HG02943 (cell line): ENCODE results near the gene GMFB.
A peak's percentile ranks its signal among the peaks of the same experiment; 100 is the strongest.

Experiments
- ATAC-seq: cut with Tn5 transposase; IDR thresholded peaks from one replicate; pipeline ENCODE4 v1.9.1; 2021; ENCODE audit warnings: mild to moderate bottlenecking, low read depth, moderate library complexity; ENCODE audit not compliant: unreplicated experiment

Gene GMFB

DNA sequence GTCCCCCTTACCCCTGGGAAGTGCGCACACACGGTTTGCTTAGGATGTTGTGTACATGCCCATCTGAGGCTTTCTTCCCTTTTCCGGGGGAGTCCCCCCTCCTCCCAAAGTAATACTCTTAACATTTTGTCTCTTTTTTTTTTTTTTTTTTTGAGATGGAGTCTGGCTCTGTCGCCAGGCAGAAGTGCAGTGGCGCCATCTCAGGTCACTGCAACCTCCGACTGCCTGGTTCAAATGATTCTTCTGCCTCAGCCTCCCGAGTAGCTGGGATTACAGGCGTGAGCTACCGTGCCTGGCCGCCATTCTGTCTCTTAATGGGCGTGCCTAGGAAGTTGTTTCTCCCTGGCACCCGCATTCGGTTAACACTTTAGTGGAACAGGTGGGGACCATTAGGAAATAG lies 4.5 kb upstream of the GMFB start:
- ATAC-seq, result no peak

DNA sequence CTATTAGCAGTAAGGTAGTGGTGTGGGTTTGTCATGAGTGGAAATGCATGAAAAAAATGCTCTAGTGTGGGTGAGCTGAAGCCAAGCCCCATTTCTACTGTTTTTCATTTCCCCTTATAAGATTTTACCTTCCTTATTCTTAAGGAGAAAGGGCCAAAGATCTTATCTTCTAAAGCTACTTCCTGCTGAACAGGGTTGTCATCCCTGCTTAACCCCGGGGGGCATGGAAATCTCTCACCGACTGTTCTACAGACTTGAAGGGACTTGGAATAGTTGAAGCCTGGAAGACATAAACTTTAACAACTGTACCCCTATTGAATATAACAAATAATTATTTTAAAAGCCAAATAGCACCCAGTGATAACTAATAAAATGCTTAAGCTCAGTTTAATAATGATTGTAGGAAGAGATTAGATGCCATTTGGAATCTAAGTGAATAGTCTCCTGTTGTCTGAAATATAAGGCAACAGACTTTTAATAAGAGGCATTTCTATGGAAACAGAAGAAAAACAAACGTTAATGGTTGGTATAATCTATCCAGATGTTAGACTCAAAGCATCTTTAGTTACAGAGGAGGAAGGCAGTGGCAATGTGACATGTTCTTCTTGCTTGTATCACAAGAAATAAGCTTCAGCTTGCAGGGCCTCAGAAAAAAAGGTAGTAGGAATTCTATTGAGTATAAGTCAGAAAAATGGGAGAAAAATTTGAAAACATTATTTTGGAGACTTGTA lies 1.8 kb upstream of the GMFB start:
- no peak for ATAC-seq

DNA sequence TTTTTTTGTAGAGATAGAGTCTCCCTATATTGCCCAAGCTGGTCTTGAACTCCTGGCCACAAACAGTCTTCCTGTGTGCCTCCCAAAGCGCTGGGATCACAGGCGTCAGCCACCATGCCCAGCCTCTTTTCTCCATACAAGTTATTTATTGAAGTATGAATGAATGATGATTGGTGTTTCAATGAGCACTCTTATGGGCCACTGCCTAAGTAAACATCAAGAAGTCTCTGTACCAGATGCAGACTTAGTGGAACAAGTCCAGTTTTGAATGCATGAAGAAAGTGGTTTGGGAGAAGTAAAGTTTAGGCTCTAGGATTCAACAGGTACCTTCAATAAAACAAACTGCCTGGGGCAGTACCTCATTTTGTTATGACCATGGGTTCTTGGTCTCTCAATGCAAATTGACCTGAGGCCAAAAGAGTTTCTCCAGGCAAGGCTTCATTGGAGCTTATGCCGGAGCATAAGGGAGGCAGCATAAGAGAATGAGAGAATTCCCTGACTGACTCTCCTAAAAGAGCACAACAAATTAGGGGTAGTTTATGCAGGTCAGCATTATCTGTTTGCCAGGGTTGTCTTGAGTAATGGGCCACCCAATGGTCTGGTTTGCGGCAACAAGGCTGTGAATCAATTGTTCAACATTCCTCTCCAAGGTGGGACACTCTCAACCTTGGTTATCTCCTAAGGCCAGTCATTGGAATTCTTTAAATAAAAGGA lies 1.1 kb upstream of the GMFB start:
- ATAC-seq, result no peak

DNA sequence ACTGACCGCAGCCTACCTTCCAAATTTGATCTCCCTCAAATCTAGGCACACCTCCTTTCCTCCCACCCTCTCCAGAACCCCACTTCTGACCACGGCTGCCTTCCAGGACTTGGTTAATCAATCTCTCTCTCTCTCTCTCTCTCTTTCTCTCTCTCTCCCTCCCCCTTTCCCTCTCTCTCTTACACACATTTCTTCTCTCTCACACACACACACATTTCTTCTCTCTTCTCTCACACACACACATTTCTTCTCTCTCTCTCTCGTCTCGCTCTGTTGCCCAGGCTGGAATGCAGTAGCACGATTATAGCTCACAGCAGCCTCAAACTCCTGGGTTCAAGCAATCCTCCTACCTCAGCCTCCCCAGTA lies 521 bp upstream of the GMFB start:
- no peak for ATAC-seq

DNA sequence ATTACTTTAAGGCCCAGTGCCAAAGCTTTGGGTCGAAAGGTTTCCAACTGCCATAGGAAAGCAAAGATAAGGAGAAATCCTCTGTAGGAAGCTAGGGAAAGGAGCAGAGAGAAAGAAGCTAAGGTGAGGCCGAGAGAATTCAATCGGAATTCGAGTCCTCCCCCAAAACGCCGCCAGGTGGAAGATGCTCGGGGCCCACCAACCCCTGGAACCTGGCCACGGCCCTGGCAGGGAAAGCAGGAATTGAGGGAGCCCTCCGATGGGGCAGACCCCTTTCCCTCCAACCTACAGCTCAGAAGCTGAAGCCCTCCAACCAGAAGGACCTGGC lies 498 bp downstream of the GMFB start:
- ATAC-seq, result peak; percentile 5

DNA sequence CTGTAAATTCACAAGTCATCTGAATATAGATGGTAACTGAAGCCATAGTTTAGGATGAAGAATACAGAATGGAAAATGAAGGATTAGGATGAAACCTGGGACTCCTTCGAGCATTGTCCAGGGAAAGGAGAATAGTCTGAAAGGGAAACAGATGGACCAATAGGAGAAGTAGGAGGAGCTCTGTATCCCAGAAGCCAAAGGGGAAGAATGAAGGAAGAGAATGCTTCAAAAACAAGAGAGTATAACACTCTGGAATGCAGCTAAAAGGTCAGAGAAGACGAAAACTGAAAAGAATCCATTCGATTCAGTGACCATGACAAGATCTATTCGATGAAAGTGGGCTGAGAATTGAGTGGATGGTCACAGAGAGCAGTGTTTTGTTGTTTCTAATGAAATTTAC lies 1.0 kb downstream of the GMFB start:
- ATAC-seq, result no peak

DNA sequence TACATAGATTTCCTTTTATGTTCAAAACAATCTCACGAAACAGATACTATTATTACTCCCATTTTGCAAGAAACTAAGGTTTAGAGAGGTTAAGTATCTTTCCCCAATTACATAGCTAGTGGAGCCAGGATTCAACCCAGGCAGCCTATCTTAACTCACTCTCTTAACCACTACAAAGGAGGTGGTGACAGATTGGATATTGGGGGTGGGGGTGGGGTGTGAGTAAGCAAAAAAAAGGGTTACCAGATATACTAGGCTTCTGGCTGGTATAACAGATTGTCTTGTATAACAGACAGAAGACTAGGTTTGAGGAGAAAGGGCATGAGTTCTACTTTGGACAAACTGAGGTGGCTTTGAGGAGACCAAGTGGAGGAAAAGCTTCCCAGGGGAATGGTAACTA lies 2.1 kb downstream of the GMFB start:
- no peak for ATAC-seq

DNA sequence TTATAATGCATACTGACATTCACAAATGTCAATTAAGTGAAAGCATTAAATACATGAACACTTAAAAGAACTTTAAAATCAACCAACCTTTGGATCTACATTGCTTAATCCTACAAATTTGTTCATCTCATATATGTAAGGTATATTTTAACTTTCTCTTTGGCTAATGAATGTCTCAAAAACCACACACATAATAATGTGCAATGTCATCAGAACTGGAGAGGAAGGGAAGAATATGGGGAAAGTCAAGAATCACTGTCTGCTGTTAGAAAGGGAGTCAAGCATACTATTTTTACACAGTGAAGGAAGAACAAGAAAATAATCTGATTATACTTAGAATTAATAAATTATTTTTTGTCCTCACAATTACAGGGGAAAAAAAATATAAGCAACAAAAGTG lies 4.9 kb downstream of the GMFB start:
- ATAC-seq, result no peak

DNA sequence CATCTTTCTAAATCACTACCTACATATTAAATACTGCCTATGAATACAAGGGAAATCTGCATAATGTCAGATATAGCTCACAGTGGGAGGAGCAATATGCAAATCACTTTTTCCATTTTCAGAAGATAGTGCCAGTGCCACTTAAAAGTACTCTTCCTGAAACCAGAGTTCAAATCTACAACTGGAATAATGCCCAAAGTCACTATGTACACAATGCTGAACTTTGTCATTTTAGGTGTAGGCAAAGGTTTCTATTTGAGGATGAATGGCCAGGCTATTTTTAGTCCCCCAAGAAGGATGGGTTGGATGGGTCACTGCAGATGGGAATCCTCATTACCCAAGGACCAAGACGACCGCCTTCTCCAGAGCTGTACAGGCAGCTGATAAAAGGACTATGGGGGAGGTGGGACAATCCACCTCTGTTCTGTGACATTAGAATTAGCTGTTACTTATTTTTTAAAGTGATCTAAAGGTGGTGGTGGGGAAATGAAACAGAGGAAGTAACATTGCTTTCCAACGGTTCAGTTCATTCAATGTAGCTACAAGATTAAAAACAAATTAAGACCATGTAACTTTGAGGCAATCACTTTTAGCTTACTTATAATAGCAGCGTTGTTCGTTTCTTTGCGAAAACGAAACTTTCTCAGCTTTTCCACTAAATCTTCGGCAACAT lies 5.6 kb downstream of the GMFB start:
- no peak for ATAC-seq

DNA sequence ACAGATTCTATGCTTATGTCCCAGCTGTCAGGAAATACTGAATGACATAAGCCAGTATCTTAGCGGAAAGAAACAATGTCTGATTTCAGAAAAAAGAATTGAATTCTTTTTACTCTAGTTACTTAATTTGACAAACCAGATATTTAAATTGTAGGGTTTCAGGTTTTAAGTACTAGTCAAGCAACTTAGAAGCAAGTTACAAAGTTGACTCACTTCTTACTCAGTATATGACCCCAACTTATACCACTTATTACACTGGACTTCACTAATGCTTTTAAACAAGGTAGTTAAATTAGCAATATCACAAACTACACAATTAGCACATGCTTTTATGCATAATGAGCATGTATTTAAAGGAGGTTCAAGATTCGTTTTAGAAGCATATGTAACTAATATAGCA lies 7.1 kb downstream of the GMFB start:
- ATAC-seq, result no peak

DNA sequence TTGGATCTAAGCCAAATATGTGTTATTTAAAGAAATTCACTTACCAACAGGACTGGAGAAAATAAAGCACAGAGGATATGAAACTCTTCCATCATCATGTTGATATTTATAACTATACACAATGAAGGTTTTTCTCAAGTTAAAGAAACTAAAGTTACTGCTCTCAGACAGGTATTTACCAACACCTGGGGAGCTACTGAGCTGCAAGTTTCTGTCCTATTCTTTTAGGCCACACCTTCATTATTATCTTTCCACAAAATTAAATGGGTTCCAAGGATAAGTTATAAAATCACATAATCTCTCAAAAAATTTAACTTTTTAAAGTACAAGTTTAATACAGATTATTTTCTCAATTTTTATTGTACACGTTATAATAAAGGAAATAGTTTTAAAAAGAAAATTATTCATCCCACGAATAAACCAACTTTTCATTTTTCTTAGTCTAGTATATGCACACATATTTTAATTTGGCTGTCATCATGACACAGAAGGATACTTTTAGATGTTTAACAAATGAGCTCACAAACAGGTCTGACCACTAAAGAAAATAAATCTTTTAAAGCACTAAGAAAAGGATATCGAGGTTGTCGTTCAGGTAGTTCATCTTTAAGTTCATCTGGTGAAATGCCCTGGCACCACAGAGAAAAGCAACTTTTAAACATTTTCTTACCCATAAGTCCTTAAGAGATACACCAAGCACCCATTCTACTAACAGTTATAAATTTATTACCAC lies 7.8 kb downstream of the GMFB start:
- ATAC-seq, result no peak

DNA sequence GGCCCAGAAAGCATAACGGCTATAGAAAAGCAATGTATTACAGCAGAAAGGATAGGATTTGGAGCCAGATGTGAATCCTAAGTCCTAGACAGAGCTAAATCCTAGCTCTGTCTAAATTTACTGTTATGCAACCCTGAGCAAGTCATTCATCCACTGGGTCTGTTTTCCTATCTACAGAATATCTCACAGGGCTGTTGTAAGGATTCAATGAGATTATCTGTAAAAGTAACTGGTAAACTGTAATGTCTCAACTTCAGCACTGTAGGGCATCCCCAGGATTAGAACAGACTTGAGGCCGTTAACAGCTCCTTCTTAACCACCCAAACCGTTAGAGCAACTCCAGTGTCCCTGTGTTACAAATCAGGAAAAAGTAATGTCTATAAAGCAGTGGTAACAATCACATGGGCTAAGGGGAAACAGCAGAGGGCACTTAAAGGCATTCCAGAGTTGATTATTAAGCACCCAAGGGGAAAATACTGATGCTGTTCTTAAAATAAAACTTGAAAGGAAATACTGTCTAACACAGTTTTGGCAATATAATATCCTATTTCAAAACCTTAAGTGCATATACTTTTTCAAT lies 10.1 kb downstream of the GMFB start:
- ATAC-seq, result no peak

DNA sequence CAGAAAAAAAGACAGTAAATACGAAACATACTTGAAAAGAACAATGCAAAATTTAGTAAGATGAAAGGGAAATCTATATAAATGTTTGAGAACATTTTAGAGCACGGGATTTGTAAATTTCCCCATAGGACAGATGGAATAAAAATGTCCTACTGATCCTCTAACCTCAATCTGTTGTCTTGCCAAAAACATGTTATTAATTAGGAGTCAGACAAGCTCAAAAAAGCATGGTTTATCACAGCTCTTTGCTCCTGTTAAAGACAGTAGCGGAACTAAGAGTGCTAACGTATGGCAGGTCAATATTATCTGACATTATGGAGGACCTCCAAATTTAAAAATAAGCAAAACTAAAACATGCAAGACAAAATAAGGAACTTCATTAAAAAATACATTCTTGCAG lies 12.9 kb downstream of the GMFB start:
- no peak for ATAC-seq

DNA sequence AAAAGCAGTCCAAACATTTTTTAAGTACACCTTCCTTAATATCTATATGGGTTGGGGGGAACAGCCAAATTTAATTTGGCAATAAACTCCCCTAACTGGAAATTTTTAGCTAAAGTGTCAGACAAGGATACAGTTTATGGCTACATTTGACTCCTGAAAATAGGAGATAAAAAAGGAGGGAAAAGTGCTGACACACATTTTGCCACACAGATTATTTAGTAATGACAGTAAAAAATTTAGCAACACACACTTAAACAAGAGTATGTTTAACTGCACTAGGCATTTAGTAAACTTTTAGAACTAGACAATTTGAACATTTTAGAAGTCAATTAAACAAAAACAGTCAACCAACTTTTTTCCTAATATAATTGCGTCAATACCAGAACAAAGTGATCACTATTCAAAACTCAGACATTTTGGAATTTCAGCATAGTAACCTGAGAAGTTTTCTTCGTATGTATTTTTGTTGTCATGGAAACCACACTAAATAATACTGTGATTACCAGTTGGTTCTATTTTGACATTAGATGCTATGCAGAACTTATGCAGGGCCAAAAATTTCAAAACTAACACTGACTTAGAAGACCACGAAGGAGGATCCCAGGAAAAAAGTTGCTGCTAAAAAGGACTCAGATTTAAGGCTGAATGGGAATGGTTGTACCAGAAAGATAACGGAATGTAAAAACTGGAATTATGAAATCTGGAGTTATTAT lies 13.4 kb downstream of the GMFB start:
- ATAC-seq, result no peak

DNA sequence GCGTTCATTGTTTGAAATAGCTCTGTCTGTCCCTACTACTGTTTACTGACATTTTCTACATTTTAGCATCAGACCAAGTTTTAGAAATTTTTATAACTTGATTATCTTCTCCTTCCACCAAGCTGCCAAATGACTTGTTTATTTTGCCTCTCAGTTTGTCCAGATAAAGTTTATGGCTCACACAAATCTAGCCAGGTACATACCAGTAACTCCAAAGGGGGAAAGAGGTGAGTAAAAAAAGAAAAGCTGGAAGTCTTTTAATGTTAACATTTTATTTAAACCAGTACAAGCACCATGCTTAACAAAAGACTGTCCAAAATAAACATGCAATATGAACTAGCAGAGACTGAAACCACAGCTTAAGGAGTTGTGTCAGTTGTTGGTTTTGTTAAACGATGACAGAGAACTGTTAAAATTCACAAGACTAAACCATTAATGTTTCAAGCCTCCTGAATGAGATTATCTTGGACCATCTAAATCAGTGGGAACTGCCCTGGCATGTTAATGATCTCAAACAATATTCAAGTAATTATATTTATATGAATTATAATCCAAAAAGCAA lies 14.5 kb downstream of the GMFB start:
- no peak for ATAC-seq

DNA sequence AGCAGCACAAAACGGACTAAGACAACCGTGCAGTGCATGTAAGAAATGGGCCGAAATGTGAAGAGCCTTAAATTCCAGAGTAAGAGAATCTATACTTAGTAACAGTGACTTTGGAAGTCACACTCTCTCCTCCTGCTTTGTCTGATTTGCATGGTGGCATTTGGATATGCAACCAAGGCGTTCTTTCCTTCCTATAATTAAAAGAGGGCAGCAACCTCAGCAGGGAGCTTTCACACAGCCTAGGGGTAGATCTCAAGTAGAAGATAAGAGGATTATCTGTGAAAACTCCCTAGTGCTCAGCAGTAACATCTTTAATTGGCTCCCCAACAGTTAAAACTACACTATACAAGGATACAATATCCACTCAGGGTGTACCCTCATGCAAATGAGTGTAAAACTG lies 16.5 kb downstream of the GMFB start:
- no peak for ATAC-seq

DNA sequence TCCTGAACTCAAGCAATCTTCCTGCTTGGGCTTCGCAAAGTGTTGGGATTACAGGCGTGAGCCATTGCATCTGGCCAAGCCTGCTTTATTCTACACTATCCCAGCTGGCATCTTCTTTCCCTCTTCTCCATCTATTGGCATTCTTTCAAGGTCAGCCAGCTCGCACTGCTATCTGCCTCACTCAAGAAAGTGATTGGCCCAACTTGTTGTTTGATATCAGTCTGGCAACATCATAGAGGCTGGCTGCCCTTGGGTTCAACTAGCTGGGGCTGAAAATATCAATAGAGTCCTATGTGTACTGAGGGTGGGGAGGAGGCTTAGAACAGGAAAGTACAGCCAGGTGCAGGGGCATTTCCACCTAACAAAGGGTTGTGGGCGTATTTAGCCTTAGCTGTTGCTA lies 17.1 kb downstream of the GMFB start:
- ATAC-seq, result no peak

DNA sequence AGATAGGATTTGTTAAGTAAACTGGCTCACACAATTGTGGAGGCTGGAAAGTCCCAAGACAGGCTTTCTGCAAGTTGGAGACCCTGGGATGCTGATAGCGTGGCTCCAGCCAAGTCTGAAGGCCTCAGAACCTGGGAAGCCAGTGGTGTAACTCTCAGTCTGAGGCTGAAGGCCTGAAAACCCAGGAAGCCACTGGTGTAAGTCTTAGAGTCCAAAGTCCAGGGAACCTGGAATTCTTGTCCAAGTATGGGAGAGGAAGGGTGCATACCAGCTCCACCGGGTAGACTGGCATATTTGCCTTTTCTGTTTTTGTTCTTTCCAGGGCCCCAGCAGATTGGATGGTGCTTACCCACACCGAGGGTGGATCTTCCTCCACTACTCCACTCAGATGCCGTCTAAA lies 18.1 kb downstream of the GMFB start:
- no peak for ATAC-seq

DNA sequence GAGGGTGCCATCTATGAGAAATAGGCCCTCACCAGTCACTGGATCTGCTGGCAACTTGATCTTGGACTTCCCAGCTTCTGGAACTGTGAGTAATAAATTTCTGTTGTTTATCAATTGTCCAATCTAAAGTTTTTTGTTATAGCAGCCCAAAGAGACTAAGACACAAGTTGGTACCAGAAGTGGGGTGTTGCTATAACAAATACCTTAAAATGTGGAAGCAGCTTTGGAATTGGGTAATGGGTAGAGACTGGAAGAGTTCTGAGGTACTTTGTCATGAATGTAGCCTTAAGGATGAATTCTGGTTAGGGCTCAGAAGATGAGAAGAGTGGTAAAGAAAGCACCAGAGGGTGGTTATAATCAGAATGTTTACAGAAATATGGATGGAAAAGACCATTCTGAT lies 21.5 kb downstream of the GMFB start:
- no peak for ATAC-seq

DNA sequence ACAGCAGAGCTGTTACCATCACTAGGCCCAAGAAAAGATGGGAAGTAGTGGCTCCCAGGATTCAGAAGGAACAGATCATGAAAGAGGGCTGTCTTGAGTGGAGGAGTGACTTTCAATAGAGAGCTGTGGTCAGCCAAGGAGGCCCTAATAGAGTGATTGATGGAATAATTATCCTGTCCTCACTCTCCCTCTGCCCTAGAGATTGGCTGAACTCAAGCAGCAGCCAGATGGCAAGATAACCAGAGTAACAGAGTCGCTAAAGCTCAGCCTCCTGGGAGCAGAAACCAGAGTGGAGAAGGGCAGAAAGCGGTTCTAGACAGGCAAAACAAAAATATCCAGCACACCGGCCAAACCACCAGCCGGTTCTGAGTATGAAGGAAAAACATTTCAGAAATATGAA lies 23.1 kb downstream of the GMFB start:
- no peak for ATAC-seq
